GM04504 (cell line): ENCODE results near the gene MCC.
"Not testable (repeated sequence)": the region's sequence is repeated elsewhere in the genome, so short reads cannot be mapped to it uniquely, and the experiment has no call there.

Source experiments
- DNase-seq: peaks from one replicate; pipeline ENCODE4 v3.0.0-alpha.2; 2012; ENCODE audit warnings: low read depth

The MCC gene

GRCh38 chr5:113425909-113426308 is 62.3 kb downstream of the MCC start:
- no peak for DNase-seq

GRCh38 chr5:113421693-113422092 is 66.6 kb downstream of the MCC start:
- no peak for DNase-seq

GRCh38 chr5:113405530-113405929 is 82.7 kb downstream of the MCC start:
- DNase-seq, result no peak

GRCh38 chr5:113404269-113404668 is 84.0 kb downstream of the MCC start:
- no peak for DNase-seq

- not testable (repeated sequence) for DNase-seq
Observed at GRCh38 chr5:113397986-113398385, 90.3 kb downstream of the MCC start.

- no peak for DNase-seq
Observed at GRCh38 chr5:113397046-113397445, 91.2 kb downstream of the MCC start.

GRCh38 chr5:113394658-113395057 is 93.6 kb downstream of the MCC start:
- no peak for DNase-seq

- DNase-seq, result no peak
Observed at GRCh38 chr5:113390224-113390623, 98.0 kb downstream of the MCC start.

- DNase-seq, result no peak
Observed at GRCh38 chr5:113389116-113389515, 99.1 kb downstream of the MCC start.

- no peak for DNase-seq
Observed at GRCh38 chr5:113387844-113388243, 100.4 kb downstream of the MCC start.

GRCh38 chr5:113384782-113385285 is 103.4 kb downstream of the MCC start:
- no peak for DNase-seq

GRCh38 chr5:113382731-113383130 is 105.5 kb downstream of the MCC start:
- DNase-seq, result no peak

GRCh38 chr5:113381791-113382190 is 106.5 kb downstream of the MCC start:
- DNase-seq, result no peak

GRCh38 chr5:113380807-113381326 is 107.4 kb downstream of the MCC start:
- DNase-seq, result no peak

- no peak for DNase-seq
Observed at GRCh38 chr5:113379936-113380806, 108.1 kb downstream of the MCC start.

- peak; percentile 19 for DNase-seq
Observed at GRCh38 chr5:113378959-113379541, 109.2 kb downstream of the MCC start.

- DNase-seq, result no peak
Observed at GRCh38 chr5:113378514-113378913, 109.7 kb downstream of the MCC start.

- no peak for DNase-seq
Observed at GRCh38 chr5:113378081-113378480, 110.2 kb downstream of the MCC start.

GRCh38 chr5:113376640-113377039 is 111.6 kb downstream of the MCC start:
- no peak for DNase-seq

GRCh38 chr5:113375480-113376060 is 112.7 kb downstream of the MCC start:
- no peak for DNase-seq

GRCh38 chr5:113373426-113373825 is 114.8 kb downstream of the MCC start:
- DNase-seq, result no peak

- DNase-seq, result no peak
Observed at GRCh38 chr5:113371721-113372196, 116.5 kb downstream of the MCC start.

GRCh38 chr5:113367586-113367985 is 120.7 kb downstream of the MCC start:
- no peak for DNase-seq
